WTC11 (cell line): ENCODE data around the gene ZNF664. TPM values are rescaled to one million over a fixed set of nuclear protein-coding genes. Genes with fewer than 3 reads are reported as not detected.

Source experiments
- ATAC-seq: fragments of 200-7000 bp; cut with Tn5 transposase; 2 replicates; pipeline ENCODE4 v1.10.0; 2021; ENCODE audit warnings: mild to moderate bottlenecking, moderate library complexity
- CTCF ChIA-PET: fragments of 300-600 bp; sonication (Branson Sonifier 250); formaldehyde crosslinking; loops from one replicate; lab custom pipeline; 2021; ENCODE audit warnings: antibody characterized with exemption; lab: Charles Lee
- POLR2A ChIA-PET: fragments of 350-600 bp; sonication (Branson Sonifier 250); formaldehyde crosslinking; loops from one replicate; lab custom pipeline; 2021; ENCODE audit warnings: antibody characterized with exemption; lab: Charles Lee
- DNase-seq: peaks from one replicate; pipeline ENCODE4 v3.0.0; 2021; ENCODE audit warnings: low spot score
- H3K27ac Mint-ChIP-seq: 2 replicates; pipeline ENCODE4 v1.8.0; 2021; ENCODE audit warnings: mixed read lengths
- H3K27me3 Mint-ChIP-seq: 2 replicates; pipeline ENCODE4 v1.8.0; 2021; ENCODE audit warnings: low read depth, mild to moderate bottlenecking, moderate library complexity, mixed read lengths
- H3K36me3 Mint-ChIP-seq: 2 replicates; pipeline ENCODE4 v1.8.0; 2021; ENCODE audit warnings: mixed read lengths
- H3K4me1 Mint-ChIP-seq: 2 replicates; pipeline ENCODE4 v1.8.0; 2022; ENCODE audit warnings: mixed read lengths
- H3K4me3 Mint-ChIP-seq: 2 replicates; pipeline ENCODE4 v1.8.0; 2021; ENCODE audit warnings: mild to moderate bottlenecking, moderate library complexity, mixed read lengths
- H3K9me3 Mint-ChIP-seq: 2 replicates; pipeline ENCODE4 v1.8.0; 2021; ENCODE audit warnings: mixed read lengths
- ATF6 ChIP-seq: sonication (generic); formaldehyde crosslinking; IDR thresholded peaks from 2 replicates; pipeline ENCODE4 v1.8.1; 2023; ENCODE audit warnings: mild to moderate bottlenecking, missing genetic modification reagents
- CBFB ChIP-seq: sonication (generic); formaldehyde crosslinking; IDR thresholded peaks from 2 replicates; pipeline ENCODE4 v1.8.1; 2022; ENCODE audit warnings: mild to moderate bottlenecking, low read depth, missing genetic modification reagents
- CDX4 ChIP-seq: fragments of 250-450 bp; sonication (Bioruptor Pico); IDR thresholded peaks from 2 replicates; pipeline ENCODE4 v1.9.0; 2021; ENCODE audit warnings: moderate library complexity, mild to moderate bottlenecking, inconsistent platforms, borderline replicate concordance
- CTCF ChIP-seq: fragments of 200-600 bp; IDR thresholded peaks from 2 replicates; pipeline ENCODE4 v1.8.0; 2022; ENCODE audit warnings: antibody characterized with exemption
- E2F1 ChIP-seq: sonication (generic); formaldehyde crosslinking; IDR thresholded peaks from 2 replicates; pipeline ENCODE4 v1.8.0; 2022; ENCODE audit warnings: mild to moderate bottlenecking, missing genetic modification reagents
- E2F4 ChIP-seq: sonication (generic); formaldehyde crosslinking; IDR thresholded peaks from 2 replicates; pipeline ENCODE4 v1.8.1; 2022; ENCODE audit warnings: low read depth, mild to moderate bottlenecking, moderate library complexity, missing genetic modification reagents, borderline replicate concordance
- ERG ChIP-seq: fragments of 250-450 bp; sonication (Bioruptor Pico); IDR thresholded peaks from 2 replicates; pipeline ENCODE4 v1.8.0; 2021; ENCODE audit warnings: mild to moderate bottlenecking
- MAX ChIP-seq: sonication (generic); formaldehyde crosslinking; IDR thresholded peaks from 2 replicates; pipeline ENCODE4 v1.8.0; 2022; ENCODE audit warnings: mild to moderate bottlenecking, missing genetic modification reagents
- NFYB ChIP-seq: sonication (generic); formaldehyde crosslinking; conservative IDR thresholded peaks from 2 replicates; pipeline ENCODE4 v1.8.0; 2022; ENCODE audit warnings: low read depth, missing genetic modification reagents
- NR3C1 ChIP-seq: sonication (generic); formaldehyde crosslinking; conservative IDR thresholded peaks from 2 replicates; pipeline ENCODE4 v1.8.1; 2023; ENCODE audit warnings: low read depth, mild to moderate bottlenecking, missing genetic modification reagents
- TEAD4 ChIP-seq: sonication (generic); formaldehyde crosslinking; IDR thresholded peaks from 2 replicates; pipeline ENCODE4 v1.8.0; 2022; ENCODE audit warnings: mild to moderate bottlenecking, missing genetic modification reagents
- ZNF416 ChIP-seq: fragments of 250-450 bp; sonication (Bioruptor Pico); IDR thresholded peaks from 2 replicates; pipeline ENCODE4 v1.9.0; 2021; ENCODE audit warnings: mild to moderate bottlenecking, inconsistent platforms
- ZSCAN18 ChIP-seq: fragments of 250-450 bp; sonication (Bioruptor Pico); IDR thresholded peaks from 2 replicates; pipeline ENCODE4 v2.1.2; 2022; ENCODE audit warnings: mild to moderate bottlenecking, moderate library complexity
- total RNA-seq: library from RNA; stranded (reverse); gene quantifications from 3 replicates; pipeline ENCODE4 v1.2.3, GENCODE V29; 2021

The ZNF664 gene
- total RNA-seq, 1 experiment from 2014 or later: 61.7 TPM

GRCh38 chr12:124001343-124001742 lies 28.3 kb downstream of the ZNF664 start:
- no peak overlapping the region for H3K27ac Mint-ChIP-seq
- H3K27me3 Mint-ChIP-seq: no peaks in the 10 kb centered on the region
- peaks cover 6% of the 10 kb centered on the region for H3K4me1 Mint-ChIP-seq
- no peak overlapping the region for H3K4me3 Mint-ChIP-seq
- no peak for ATAC-seq
- TF ChIP-seq CTCF (no peak), MAX (no peak), NFYB (CRISPR knock-in tag) (no peak), CDX4 (no peak), NR3C1 (CRISPR knock-in tag) (no peak), ERG (CRISPR knock-in tag) (no peak), ZNF416 (CRISPR knock-in tag) (no peak), CBFB (CRISPR knock-in tag) (no peak), ZSCAN18 (CRISPR knock-in tag) (no peak), E2F4 (CRISPR knock-in tag) (no peak), ATF6 (CRISPR knock-in tag) (no peak), E2F1 (no peak)
- H3K9me3 Mint-ChIP-seq: no peaks in the 10 kb centered on the region
- DNase-seq: no peak
- POLR2A ChIA-PET: no interaction called here
- CTCF ChIA-PET: interaction anchor here (1.2 to 2.1 kb wide), 3 partner anchors 31 to 159 kb away, joined by 3 to 10 read pairs (median 4); no protein-coding TSS in a partner anchor
- no peaks in the 10 kb centered on the region for H3K36me3 Mint-ChIP-seq

GRCh38 chr12:124002021-124002644 lies 29.1 kb downstream of the ZNF664 start:
- ATAC-seq: no peak
- Mint-ChIP-seq H3K4me1 (peaks cover 9% of the 10 kb centered on the region; the same call in 1 of the 2 replicates), H3K9me3 (no peaks in the 10 kb centered on the region), H3K27ac (no peak overlapping the region), H3K27me3 (no peaks in the 10 kb centered on the region), H3K4me3 (no peak overlapping the region), H3K36me3 (no peaks in the 10 kb centered on the region)
- ChIA-PET POLR2A (no interaction called here), CTCF (interaction anchor here (1.5 to 2.1 kb wide), 3 partner anchors 18 to 63 kb away, joined by 3 to 10 read pairs (median 4); no protein-coding TSS in a partner anchor)
- no peak for DNase-seq
- TF ChIP-seq TEAD4 (CRISPR knock-in tag): no peak
